Activated naive CD8-positive, alpha-beta T cell (primary cell): ENCODE measurements around the gene MRPL51.
"Not testable (repeated sequence)": the region's sequence is repeated elsewhere in the genome, so short reads cannot be mapped to it uniquely, and the experiment has no call there.

Experiments
- H3K27ac Mint-ChIP-seq: one replicate; pipeline ENCODE4 v1.8.0; 2021; ENCODE audit warnings: mixed read lengths
- H3K27me3 Mint-ChIP-seq: one replicate; pipeline ENCODE4 v1.8.0; 2021; ENCODE audit warnings: mixed read lengths
- H3K36me3 Mint-ChIP-seq: one replicate; pipeline ENCODE4 v1.8.0; 2021; ENCODE audit warnings: mixed read lengths
- H3K4me1 Mint-ChIP-seq: one replicate; pipeline ENCODE4 v1.8.0; 2021; ENCODE audit warnings: low read depth, mixed read lengths
- H3K4me3 Mint-ChIP-seq: one replicate; pipeline ENCODE4 v1.8.0; 2021; ENCODE audit warnings: mild to moderate bottlenecking, mixed read lengths
- H3K9me3 Mint-ChIP-seq: one replicate; pipeline ENCODE4 v1.8.0; 2021; ENCODE audit warnings: low read depth, mixed read lengths

MRPL51 gene

GRCh38 chr12:6492838-6493496 is at the start of gene MRPL51:
MRPL51 (minus strand) TSS chr12:6493262; CDS start chr12:6493136, 126 bp downstream.
- Mint-ChIP-seq H3K36me3 (peaks cover 2% of the 10 kb centered on the region), H3K9me3 (no peaks in the 10 kb centered on the region), H3K27ac (peak within 1 kb of the TSS; percentile 97), H3K27me3 (no peaks in the 10 kb centered on the region), H3K4me3 (peak within 1 kb of the TSS; percentile 97), H3K4me1 (peaks cover 39% of the 10 kb centered on the region)

DNA sequence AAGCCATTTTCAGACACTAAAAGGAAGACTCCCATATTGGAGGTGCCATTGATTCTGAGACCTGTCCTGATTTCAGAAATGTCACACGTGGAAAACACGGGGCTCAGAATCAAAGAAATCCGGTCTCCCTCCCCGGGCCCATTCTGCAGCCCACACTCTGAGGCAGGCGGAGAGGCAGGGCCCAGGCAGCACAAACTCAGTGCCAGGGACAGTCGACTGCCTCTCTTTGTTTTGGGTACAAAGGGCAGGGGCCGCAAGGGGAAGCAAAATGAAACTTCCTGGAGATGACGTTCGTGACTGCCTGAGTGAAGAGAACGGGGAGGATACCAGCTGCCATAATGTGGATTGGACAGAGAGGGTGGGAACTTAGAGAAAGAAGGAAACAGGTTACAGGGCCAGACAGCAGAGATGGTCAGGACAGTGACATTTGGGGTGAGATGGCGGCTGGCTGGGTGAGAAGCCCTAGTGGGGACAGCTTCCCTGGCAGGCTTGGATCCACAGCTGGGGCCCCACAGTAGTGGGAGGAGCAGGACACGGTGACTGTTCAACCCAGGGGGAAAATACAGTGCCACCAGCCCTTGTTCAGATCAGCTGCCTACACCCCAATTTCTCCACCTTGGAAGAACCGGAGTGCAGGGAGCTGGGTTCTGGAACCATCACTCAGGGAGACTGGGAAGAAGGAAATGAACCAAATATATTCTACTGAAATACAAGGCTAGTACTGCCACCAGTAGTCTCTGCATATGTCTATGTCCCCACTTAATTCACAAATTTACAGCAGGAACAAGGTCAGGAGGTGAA is 49.3 kb upstream of the MRPL51 start:
- Mint-ChIP-seq H3K9me3 (no peaks in the 10 kb centered on the region), H3K4me3 (no peak overlapping the region), H3K36me3 (peaks cover 8% of the 10 kb centered on the region), H3K27ac (peak overlapping the region; percentile 22), H3K4me1 (peaks cover 26% of the 10 kb centered on the region), H3K27me3 (no peaks in the 10 kb centered on the region)

DNA sequence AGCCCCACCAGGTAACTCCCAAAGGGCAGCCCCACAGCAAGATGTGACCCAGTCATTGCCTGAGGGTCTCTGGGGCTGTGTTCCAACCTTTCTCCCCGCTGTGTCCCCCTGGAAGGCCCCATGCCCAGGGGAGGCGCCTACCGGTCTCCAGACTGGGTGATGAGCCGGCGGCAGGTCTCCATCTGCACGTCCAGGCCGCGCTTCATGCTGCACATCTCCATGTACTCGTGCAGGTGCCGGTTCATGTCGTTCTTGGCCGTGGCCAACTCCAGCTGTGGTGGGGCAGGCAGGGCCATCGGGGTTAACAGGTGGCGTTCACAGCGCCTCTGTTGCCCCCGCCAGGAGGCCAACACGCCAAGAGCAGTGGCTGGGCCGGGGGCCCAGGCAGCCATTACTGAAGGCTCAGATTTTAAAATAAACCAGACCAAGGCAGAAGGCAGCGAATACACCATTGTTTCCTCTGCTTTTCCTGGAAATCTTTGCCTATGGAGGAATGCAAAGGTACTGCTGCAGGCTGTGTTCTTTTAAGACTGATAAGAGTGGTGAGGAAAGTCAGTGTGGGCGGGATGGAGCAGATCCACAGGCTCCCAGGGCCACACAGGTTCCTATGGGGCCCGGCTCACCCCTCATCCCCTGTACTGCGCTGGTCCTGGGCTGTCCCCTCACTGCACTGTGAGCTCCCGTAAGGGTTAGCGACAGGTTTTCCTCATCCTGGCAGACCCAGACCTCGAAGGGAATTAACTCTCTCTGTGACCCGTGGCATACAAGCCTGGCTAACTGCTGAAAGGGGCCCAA is 48.5 kb upstream of the MRPL51 start:
- Mint-ChIP-seq H3K36me3 (peaks cover 8% of the 10 kb centered on the region), H3K27me3 (no peaks in the 10 kb centered on the region), H3K4me3 (no peak overlapping the region), H3K27ac (no peak overlapping the region), H3K9me3 (no peaks in the 10 kb centered on the region), H3K4me1 (peaks cover 31% of the 10 kb centered on the region)

DNA sequence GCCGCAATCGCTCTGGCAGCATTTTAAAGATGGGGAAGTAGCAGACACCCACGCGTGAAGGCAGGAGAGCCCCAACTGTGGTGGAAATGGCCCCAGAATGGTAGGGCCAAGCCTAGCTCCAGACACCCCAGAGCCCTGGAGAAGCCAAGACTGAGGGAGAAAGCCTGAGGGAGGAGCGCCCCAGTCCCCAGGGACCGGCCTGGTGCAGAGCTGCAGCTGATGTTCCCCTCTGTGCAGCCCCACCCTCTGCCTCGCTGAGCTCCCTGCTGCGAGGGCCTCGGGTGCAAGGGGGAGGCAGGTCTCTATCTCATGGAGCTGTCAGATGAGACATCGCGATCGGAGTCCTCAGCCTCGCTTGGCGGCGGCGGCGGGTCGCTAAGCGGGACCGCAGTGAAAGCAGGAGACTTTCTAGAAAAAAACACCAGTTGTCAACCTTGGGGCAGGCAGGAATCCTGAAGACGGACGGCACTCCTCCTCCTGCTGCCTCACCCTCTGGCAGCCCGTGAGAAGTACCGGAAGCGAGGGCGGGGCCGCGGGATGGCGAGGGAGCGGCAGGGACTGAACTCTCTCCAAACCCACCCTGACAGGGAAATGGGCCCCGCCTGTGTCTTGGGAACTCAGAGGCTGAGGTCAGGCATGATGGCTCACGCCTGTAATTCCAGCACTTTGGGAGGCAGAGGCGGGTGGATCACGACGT is 47.3 kb upstream of the MRPL51 start:
- H3K4me3 Mint-ChIP-seq = peak overlapping the region; percentile 76
- H3K4me1 Mint-ChIP-seq = peaks cover 34% of the 10 kb centered on the region
- peaks cover 6% of the 10 kb centered on the region for H3K36me3 Mint-ChIP-seq
- no peaks in the 10 kb centered on the region for H3K9me3 Mint-ChIP-seq
- peak overlapping the region; percentile 83 for H3K27ac Mint-ChIP-seq
- no peaks in the 10 kb centered on the region for H3K27me3 Mint-ChIP-seq

- Mint-ChIP-seq H3K4me3 (peak overlapping the region; percentile 76), H3K27me3 (no peaks in the 10 kb centered on the region), H3K9me3 (no peaks in the 10 kb centered on the region), H3K4me1 (peaks cover 34% of the 10 kb centered on the region), H3K36me3 (peaks cover 6% of the 10 kb centered on the region), H3K27ac (peak overlapping the region; percentile 83)
These were observed 46.7 kb upstream of the MRPL51 start for GRCh38 chr12:6539707-6540134.

DNA sequence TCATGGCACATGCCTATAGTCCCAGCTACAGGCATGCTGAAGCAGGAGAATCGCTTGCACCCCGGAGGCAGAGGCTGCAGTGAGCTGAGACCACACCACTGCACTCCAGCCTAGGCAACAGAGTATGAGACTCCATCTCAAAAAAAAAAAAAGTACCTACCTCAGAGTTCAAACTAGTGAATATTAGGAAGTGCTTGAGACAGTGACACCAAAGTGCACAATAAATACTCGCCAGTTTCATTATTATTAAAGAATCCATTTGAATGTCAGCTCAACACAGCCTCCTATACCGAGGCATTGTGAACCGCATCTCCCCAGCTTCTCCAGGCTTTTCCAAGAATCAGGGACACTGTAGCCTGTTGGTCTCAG is 46.2 kb upstream of the MRPL51 start:
- peaks cover 6% of the 10 kb centered on the region for H3K36me3 Mint-ChIP-seq
- peak overlapping the region; percentile 66 for H3K4me3 Mint-ChIP-seq
- peaks cover 34% of the 10 kb centered on the region for H3K4me1 Mint-ChIP-seq
- no peaks in the 10 kb centered on the region for H3K27me3 Mint-ChIP-seq
- no peaks in the 10 kb centered on the region for H3K9me3 Mint-ChIP-seq
- peak overlapping the region; percentile 83 for H3K27ac Mint-ChIP-seq

GRCh38 chr12:6538420-6539313 is 45.6 kb upstream of the MRPL51 start:
- Mint-ChIP-seq H3K4me1 (peaks cover 34% of the 10 kb centered on the region), H3K36me3 (peaks cover 6% of the 10 kb centered on the region), H3K9me3 (no peaks in the 10 kb centered on the region), H3K27me3 (no peaks in the 10 kb centered on the region), H3K4me3 (peak overlapping the region; percentile 96), H3K27ac (peak overlapping the region; percentile 94)

DNA sequence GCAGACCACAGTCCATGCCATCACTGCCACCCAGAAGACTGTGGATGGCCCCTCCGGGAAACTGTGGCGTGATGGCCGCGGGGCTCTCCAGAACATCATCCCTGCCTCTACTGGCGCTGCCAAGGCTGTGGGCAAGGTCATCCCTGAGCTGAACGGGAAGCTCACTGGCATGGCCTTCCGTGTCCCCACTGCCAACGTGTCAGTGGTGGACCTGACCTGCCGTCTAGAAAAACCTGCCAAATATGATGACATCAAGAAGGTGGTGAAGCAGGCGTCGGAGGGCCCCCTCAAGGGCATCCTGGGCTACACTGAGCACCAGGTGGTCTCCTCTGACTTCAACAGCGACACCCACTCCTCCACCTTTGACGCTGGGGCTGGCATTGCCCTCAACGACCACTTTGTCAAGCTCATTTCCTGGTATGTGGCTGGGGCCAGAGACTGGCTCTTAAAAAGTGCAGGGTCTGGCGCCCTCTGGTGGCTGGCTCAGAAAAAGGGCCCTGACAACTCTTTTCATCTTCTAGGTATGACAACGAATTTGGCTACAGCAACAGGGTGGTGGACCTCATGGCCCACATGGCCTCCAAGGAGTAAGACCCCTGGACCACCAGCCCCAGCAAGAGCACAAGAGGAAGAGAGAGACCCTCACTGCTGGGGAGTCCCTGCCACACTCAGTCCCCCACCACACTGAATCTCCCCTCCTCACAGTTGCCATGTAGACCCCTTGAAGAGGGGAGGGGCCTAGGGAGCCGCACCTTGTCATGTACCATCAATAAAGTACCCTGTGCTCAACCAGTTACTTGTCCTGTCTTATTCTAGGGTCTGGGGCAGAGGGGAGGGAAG is 44.7 kb upstream of the MRPL51 start:
- Mint-ChIP-seq H3K27ac (peak overlapping the region; percentile 94), H3K4me3 (peak overlapping the region; percentile 96), H3K4me1 (peaks cover 37% of the 10 kb centered on the region)
- not testable (repeated sequence) for H3K9me3 Mint-ChIP-seq, H3K27me3 Mint-ChIP-seq, H3K36me3 Mint-ChIP-seq

GRCh38 chr12:6536894-6537579 is 44.0 kb upstream of the MRPL51 start:
- H3K27ac Mint-ChIP-seq = peak overlapping the region; percentile 94
- peaks cover 44% of the 10 kb centered on the region for H3K4me1 Mint-ChIP-seq
- H3K27me3 Mint-ChIP-seq = no peaks in the 10 kb centered on the region
- H3K36me3 Mint-ChIP-seq = peaks cover 6% of the 10 kb centered on the region
- H3K4me3 Mint-ChIP-seq = peak overlapping the region; percentile 96
- no peaks in the 10 kb centered on the region for H3K9me3 Mint-ChIP-seq

- peak overlapping the region; percentile 94 for H3K27ac Mint-ChIP-seq
- peaks cover 47% of the 10 kb centered on the region for H3K4me1 Mint-ChIP-seq
- no peaks in the 10 kb centered on the region for H3K27me3 Mint-ChIP-seq
- peak overlapping the region; percentile 96 for H3K4me3 Mint-ChIP-seq
- peaks cover 6% of the 10 kb centered on the region for H3K36me3 Mint-ChIP-seq
- H3K9me3 Mint-ChIP-seq = no peaks in the 10 kb centered on the region
These were observed 43.1 kb upstream of the MRPL51 start for GRCh38 chr12:6535960-6536847.

DNA sequence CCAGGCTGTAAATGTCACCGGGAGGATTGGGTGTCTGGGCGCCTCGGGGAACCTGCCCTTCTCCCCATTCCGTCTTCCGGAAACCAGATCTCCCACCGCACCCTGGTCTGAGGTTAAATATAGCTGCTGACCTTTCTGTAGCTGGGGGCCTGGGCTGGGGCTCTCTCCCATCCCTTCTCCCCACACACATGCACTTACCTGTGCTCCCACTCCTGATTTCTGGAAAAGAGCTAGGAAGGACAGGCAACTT is 42.6 kb upstream of the MRPL51 start:
- Mint-ChIP-seq H3K36me3 (peaks cover 6% of the 10 kb centered on the region), H3K4me1 (peaks cover 44% of the 10 kb centered on the region)

DNA sequence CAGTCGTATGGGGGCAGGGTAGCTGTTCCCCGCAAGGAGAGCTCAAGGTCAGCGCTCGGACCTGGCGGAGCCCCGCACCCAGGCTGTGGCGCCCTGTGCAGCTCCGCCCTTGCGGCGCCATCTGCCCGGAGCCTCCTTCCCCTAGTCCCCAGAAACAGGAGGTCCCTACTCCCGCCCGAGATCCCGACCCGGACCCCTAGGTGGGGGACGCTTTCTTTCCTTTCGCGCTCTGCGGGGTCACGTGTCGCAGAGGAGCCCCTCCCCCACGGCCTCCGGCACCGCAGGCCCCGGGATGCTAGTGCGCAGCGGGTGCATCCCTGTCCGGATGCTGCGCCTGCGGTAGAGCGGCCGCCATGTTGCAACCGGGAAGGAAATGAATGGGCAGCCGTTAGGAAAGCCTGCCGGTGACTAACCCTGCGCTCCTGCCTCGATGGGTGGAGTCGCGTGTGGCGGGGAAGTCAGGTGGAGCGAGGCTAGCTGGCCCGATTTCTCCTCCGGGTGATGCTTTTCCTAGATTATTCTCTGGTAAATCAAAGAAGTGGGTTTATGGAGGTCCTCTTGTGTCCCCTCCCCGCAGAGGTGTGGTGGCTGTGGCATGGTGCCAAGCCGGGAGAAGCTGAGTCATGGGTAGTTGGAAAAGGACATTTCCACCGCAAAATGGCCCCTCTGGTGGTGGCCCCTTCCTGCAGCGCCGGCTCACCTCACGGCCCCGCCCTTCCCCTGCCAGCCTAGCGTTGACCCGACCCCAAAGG is 42.1 kb upstream of the MRPL51 start:
- H3K4me3 Mint-ChIP-seq = peak overlapping the region; percentile 96
- H3K27me3 Mint-ChIP-seq = no peaks in the 10 kb centered on the region
- H3K4me1 Mint-ChIP-seq = peaks cover 38% of the 10 kb centered on the region
- H3K36me3 Mint-ChIP-seq = peaks cover 8% of the 10 kb centered on the region
- no peaks in the 10 kb centered on the region for H3K9me3 Mint-ChIP-seq
- H3K27ac Mint-ChIP-seq = peak overlapping the region; percentile 94

More for the DNA sequence above, 42.6 kb upstream of the MRPL51 start:
- Mint-ChIP-seq H3K9me3 (no peaks in the 10 kb centered on the region), H3K4me3 (peak overlapping the region; percentile 96), H3K27ac (peak overlapping the region; percentile 94), H3K27me3 (no peaks in the 10 kb centered on the region)
